Esophagus muscularis mucosa (tissue), 3 donors: Measurements from ENCODE around the gene GLUD1.
"Not testable (repeated sequence)": the region's sequence is repeated elsewhere in the genome, so short reads cannot be mapped to it uniquely, and the experiment has no call there.

Experiments used
- CTCF ChIP-seq, 3 experiments: fragments of 200-600 bp in 2 of 3; fragments of 450-650 bp in 1 of 3; sonication (generic) in 2 of 3; IDR thresholded peaks; one replicate each; pipeline ENCODE4 v1.5.1; 2017 to 2019; ENCODE audit warnings: antibody characterized with exemption in 3 of 3, mild to moderate bottlenecking in 2 of 3, moderate library complexity in 1 of 3
- POLR2A ChIP-seq: fragments of 450-650 bp; IDR thresholded peaks from one replicate; pipeline ENCODE4 v1.6.1; 2017; ENCODE audit warnings: antibody characterized with exemption, moderate library complexity, mild to moderate bottlenecking, low read depth

GRCh38 chr10:87082219-87082618 is 12.4 kb downstream of the GLUD1 start:
- TF ChIP-seq POLR2A; CTCF (IDR thresholded peaks at IDR 0.05): not testable (repeated sequence)
